GM23338 (cell line): ENCODE results near the gene MAP3K9. TPM values are rescaled to one million over a fixed set of nuclear protein-coding genes. Genes with fewer than 3 reads are reported as not detected.

ENCODE experiments used
- ATAC-seq: fragments of 200-7000 bp; cut with Tn5 transposase; 3 replicates; pipeline ENCODE4 v1.9.1; 2020
- DNase-seq: peaks from one replicate; pipeline ENCODE4 v3.0.0-alpha.2; 2015; ENCODE audit warnings: low spot score
- H2AFZ ChIP-seq: fragments of 200-600 bp; sonication (generic); 2 replicates; pipeline ENCODE4 v1.8.0; 2016; ENCODE audit warnings: antibody characterized with exemption, mild to moderate bottlenecking, moderate library complexity
- H3F3A ChIP-seq: fragments of 200-600 bp; sonication (generic); replicated peaks from 2 replicates; pipeline ENCODE4 v1.8.0; 2017; ENCODE audit warnings: antibody characterized with exemption, mixed run types, low read depth
- H3K27ac ChIP-seq: fragments of 200-600 bp; sonication (generic); 2 replicates; pipeline ENCODE4 v1.6.1; 2016; ENCODE audit warnings: low read depth
- H3K27me3 ChIP-seq: fragments of 200-600 bp; sonication (generic); 2 replicates; pipeline ENCODE4 v1.8.0; 2016; ENCODE audit warnings: mild to moderate bottlenecking, mixed run types, moderate library complexity; ENCODE audit not compliant: insufficient read depth
- H3K36me3 ChIP-seq: fragments of 200-600 bp; sonication (generic); 2 replicates; pipeline ENCODE4 v1.8.0; 2016; ENCODE audit warnings: mild to moderate bottlenecking; ENCODE audit not compliant: insufficient read depth
- H3K4me1 ChIP-seq: fragments of 200-600 bp; sonication (generic); 2 replicates; pipeline ENCODE4 v1.8.0; 2016; ENCODE audit warnings: mild to moderate bottlenecking, moderate library complexity; ENCODE audit not compliant: insufficient read depth
- H3K4me2 ChIP-seq: fragments of 200-600 bp; sonication (generic); 2 replicates; pipeline ENCODE4 v1.7.1; 2017; ENCODE audit warnings: mixed run types
- H3K4me3 ChIP-seq: fragments of 200-600 bp; sonication (generic); 2 replicates; pipeline ENCODE4 v1.6.1; 2016; ENCODE audit warnings: mixed run types
- H3K79me2 ChIP-seq: fragments of 200-600 bp; sonication (generic); replicated peaks from 2 replicates; pipeline ENCODE4 v1.8.0; 2017; ENCODE audit warnings: mild to moderate bottlenecking; ENCODE audit not compliant: insufficient read depth
- H3K9me2 ChIP-seq: fragments of 200-600 bp; sonication (generic); 2 replicates; pipeline ENCODE4 v1.8.0; 2017; ENCODE audit not compliant: insufficient read depth
- H4K20me1 ChIP-seq: fragments of 200-600 bp; sonication (generic); replicated peaks from 2 replicates; pipeline ENCODE4 v1.8.0; 2017; ENCODE audit warnings: mild to moderate bottlenecking; ENCODE audit not compliant: insufficient read depth
- H3K27ac Mint-ChIP-seq: 2 replicates; pipeline ENCODE4 v1.8.0; 2020; ENCODE audit warnings: inconsistent platforms, mild to moderate bottlenecking, moderate library complexity, mixed read lengths
- H3K27me3 Mint-ChIP-seq: 3 replicates; pipeline ENCODE4 v1.8.0; 2022; ENCODE audit warnings: low read depth, mild to moderate bottlenecking, moderate library complexity, mixed read lengths, inconsistent platforms; ENCODE audit not compliant: insufficient read depth, poor library complexity
- H3K36me3 Mint-ChIP-seq: 3 replicates; pipeline ENCODE4 v1.8.0; 2021; ENCODE audit warnings: low read depth, mild to moderate bottlenecking, inconsistent platforms, moderate library complexity, mixed read lengths
- H3K4me1 Mint-ChIP-seq: 3 replicates; pipeline ENCODE4 v1.8.0; 2020; ENCODE audit warnings: mild to moderate bottlenecking, inconsistent platforms, mixed read lengths
- H3K4me3 Mint-ChIP-seq: 3 replicates; pipeline ENCODE4 v1.8.0; 2021; ENCODE audit warnings: moderate library complexity, mild to moderate bottlenecking, inconsistent platforms, mixed read lengths
- H3K9me3 Mint-ChIP-seq: 3 replicates; pipeline ENCODE4 v1.8.0; 2020; ENCODE audit warnings: moderate library complexity, mild to moderate bottlenecking, inconsistent platforms, mixed read lengths
- EZH2 ChIP-seq: fragments of 200-600 bp; sonication (generic); IDR thresholded peaks from one replicate; pipeline ENCODE4 v1.8.0; 2017; ENCODE audit warnings: antibody characterized with exemption, mild to moderate bottlenecking, low read depth; ENCODE audit not compliant: unreplicated experiment
- EZH2phosphoT487 ChIP-seq: fragments of 200-600 bp; sonication (generic); IDR thresholded peaks from one replicate; pipeline ENCODE4 v1.8.1; 2018; ENCODE audit warnings: antibody characterized with exemption; ENCODE audit not compliant: unreplicated experiment
- NANOG ChIP-seq: IDR thresholded peaks from 2 replicates; pipeline ENCODE4 v1.6.1; 2016; ENCODE audit warnings: antibody characterized with exemption, borderline replicate concordance
- STAT1 ChIP-seq: IDR thresholded peaks from one replicate; pipeline ENCODE4 v1.6.1; 2016; ENCODE audit warnings: antibody characterized with exemption; ENCODE audit not compliant: unreplicated experiment
- ZNF114 ChIP-seq: fragments of 250-450 bp; sonication (Bioruptor Pico); IDR thresholded peaks from 2 replicates; pipeline ENCODE4 v1.5.0; 2020; ENCODE audit warnings: mild to moderate bottlenecking, moderate library complexity
- ZNF331 ChIP-seq: fragments of 250-450 bp; sonication (Bioruptor Pico); IDR thresholded peaks from 2 replicates; pipeline ENCODE4 v1.5.0; 2020; ENCODE audit warnings: low read depth, mild to moderate bottlenecking, moderate library complexity
- ZNF462 ChIP-seq: fragments of 250-450 bp; sonication (Bioruptor Pico); IDR thresholded peaks from 2 replicates; pipeline ENCODE4 v1.5.0; 2020; ENCODE audit warnings: mild to moderate bottlenecking, moderate library complexity
- polyA plus RNA-seq: library from polyadenylated mRNA; unstranded; fragments of >200 nt; fragmentation: Nextera tagmentation; extraction: Ambion mirVana; gene quantifications from 2 replicates; pipeline ENCODE4 v1.2.1, GENCODE V29; 2016
- total RNA-seq: library from RNA; depleted of rRNA; stranded (reverse); fragments of >200 nt; shearing (Covaris generic); gene quantifications from 2 replicates; pipeline ENCODE4 v1.2.3, GENCODE V29; 2014

Gene MAP3K9
- total and polyA plus RNA-seq, 2 experiments from 2014 or later = 5.3 to 30.8 TPM

DNA sequence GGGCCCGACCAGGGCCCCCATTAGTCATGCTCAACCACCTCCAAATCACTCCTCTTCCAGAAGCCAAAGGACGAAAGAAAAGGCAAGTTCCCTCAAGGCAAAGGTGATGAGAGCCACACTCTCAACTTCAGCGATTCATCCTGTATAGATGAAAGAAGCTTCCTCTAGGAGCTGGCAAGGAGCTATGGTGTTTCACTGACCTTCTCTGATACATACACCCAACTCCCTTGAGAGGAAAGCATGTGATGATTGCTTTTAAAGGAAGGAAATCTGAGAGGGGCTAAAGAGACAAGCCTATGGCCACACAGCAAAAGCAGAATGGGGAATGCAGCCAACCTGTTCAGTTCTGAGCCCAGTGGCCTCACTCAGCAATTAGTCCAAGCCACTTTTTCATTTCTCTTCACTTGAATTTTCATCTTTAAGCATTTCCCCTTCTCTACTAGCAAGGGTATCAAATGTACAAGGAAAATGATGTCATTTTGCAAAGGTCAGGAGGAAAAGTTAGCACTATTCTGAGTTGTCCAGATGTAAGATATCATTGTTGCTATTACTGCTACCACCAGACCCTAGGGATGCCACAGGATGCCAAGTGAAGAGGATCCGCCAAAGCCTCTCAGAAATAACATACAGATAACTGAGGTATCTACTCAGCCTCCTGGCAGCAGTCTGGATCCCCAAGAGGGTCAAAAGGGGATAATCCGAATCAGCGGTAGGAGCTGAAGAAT, 82.5 kb downstream of the MAP3K9 start (continued):
- TF ChIP-seq ZNF462 (CRISPR knock-in tag) = no peak
- TF ChIP-seq ZNF331 = no peak
- no peak for TF ChIP-seq STAT1

DNA sequence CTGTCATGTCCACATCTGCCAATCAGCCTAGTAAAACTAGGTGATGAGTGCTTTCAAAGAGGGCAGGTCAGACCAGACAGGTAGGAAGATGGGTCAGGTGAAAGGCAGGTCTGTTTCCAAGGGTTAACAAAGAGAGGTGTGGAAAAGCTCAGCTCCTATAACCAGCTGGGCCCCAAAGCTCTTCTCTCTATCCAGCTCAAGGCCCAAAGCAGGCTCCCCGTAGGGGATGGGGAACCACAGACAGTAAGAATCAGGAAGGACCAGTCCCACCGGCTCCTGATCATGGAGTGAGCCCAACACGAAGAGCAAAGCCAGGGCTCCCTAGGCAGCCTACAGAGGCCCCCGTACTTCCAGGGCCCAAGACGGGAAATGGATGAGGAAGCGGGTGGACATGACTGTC, 84.4 kb downstream of the MAP3K9 start:
- ATAC-seq = peak; percentile 22; the same call in 1 of the 3 replicates
- no peak for TF ChIP-seq STAT1
- no peak for TF ChIP-seq NANOG
- TF ChIP-seq EZH2phosphoT487 = no peak
- no peak for TF ChIP-seq ZNF114 (CRISPR knock-in tag)
- TF ChIP-seq EZH2 = no peak
- H3K27ac ChIP-seq = no peak overlapping the region

More for the DNA sequence above, 84.4 kb downstream of the MAP3K9 start:
- Histone ChIP-seq H3K4me2 (no peak overlapping the region), H3K4me1 (no peaks in the 10 kb centered on the region), H3F3A (no peaks in the 10 kb centered on the region), H3K9me2 (no peaks in the 10 kb centered on the region), H2AFZ (no peak overlapping the region), H3K79me2 (no peaks in the 10 kb centered on the region), H3K4me3 (no peak overlapping the region), H3K36me3 (peaks cover 5% of the 10 kb centered on the region; the same call in 1 of the 2 replicates), H3K27me3 (no peaks in the 10 kb centered on the region), H4K20me1 (no peaks in the 10 kb centered on the region; the same call in 1 of the 2 replicates)
- Mint-ChIP-seq H3K27me3 (peaks cover 2% of the 10 kb centered on the region), H3K4me1 (peaks cover 12% of the 10 kb centered on the region), H3K4me3 (no peak overlapping the region), H3K9me3 (no peaks in the 10 kb centered on the region), H3K36me3 (peaks cover 13% of the 10 kb centered on the region), H3K27ac (no peak overlapping the region)
- no peak for DNase-seq
